ENCODE measurements around the gene SPHK1. TPM values are rescaled to one million over a fixed set of nuclear protein-coding genes. Genes with fewer than 3 reads are reported as not detected.

The SPHK1 gene
- total and polyA plus RNA-seq, 7 donors = 5.4 to 9.7 (median 7.6) TPM

GRCh38 chr17:76410328-76410965 lies 26.0 kb downstream of the SPHK1 start:
- intact Hi-C loops (cut with DNase I) = loop anchor here (5.0 kb wide), 1 partner anchor 42 kb away; the partner anchor contains the start of gene UBE2O
- peaks cover 0 to 9% (median 0%) of the 10 kb centered on the region in 4 donors for H3K36me3 ChIP-seq
- peaks cover 0 to 27% (median 20%) of the 10 kb centered on the region in 4 donors for H3K4me1 ChIP-seq
- 93 to 95% methylated on average over 15 of the region's 15 CpGs for WGBS, 2 donors
- no peaks in the 10 kb centered on the region for H3K27me3 ChIP-seq
- H3K27ac ChIP-seq = no peak overlapping the region
- H3K9me3 ChIP-seq = no peaks in the 10 kb centered on the region
- no peak overlapping the region for H3K4me3 ChIP-seq
- TF ChIP-seq CTCF (IDR thresholded peaks at IDR 0.05) (no peak), POLR2A (IDR thresholded peaks at IDR 0.05) (no peak), POLR2AphosphoS5 (IDR thresholded peaks at IDR 0.05) (no peak), EP300 (IDR thresholded peaks at IDR 0.05) (no peak)
- DNase-seq = no peak

- TF ChIP-seq POLR2A (IDR thresholded peaks at IDR 0.05) = no peak
- TF ChIP-seq CTCF (IDR thresholded peaks at IDR 0.05) = no peak
- TF ChIP-seq EP300 (IDR thresholded peaks at IDR 0.05) = no peak
- no peak for TF ChIP-seq POLR2AphosphoS5 (IDR thresholded peaks at IDR 0.05)
- DNase-seq = no peak
- intact Hi-C loops (cut with DNase I) = loop anchor here (5.0 kb wide), 1 partner anchor 41 kb away; the partner anchor contains the start of gene UBE2O
- H3K27ac ChIP-seq = no peak overlapping the region
- H3K27me3 ChIP-seq = no peaks in the 10 kb centered on the region
- no peak overlapping the region for H3K4me3 ChIP-seq
- H3K4me1 ChIP-seq = peaks cover 0 to 19% (median 16%) of the 10 kb centered on the region in 4 donors
- WGBS, 2 donors = 95 to 97% methylated on average over 5 of the region's 5 CpGs
- peaks cover 0 to 9% (median 0%) of the 10 kb centered on the region in 4 donors for H3K36me3 ChIP-seq
- no peaks in the 10 kb centered on the region for H3K9me3 ChIP-seq
These were observed 26.8 kb downstream of the SPHK1 start for GRCh38 chr17:76411247-76411646.

- DNase-seq = peak; percentile 86
- Histone ChIP-seq H3K9me3 (no peaks in the 10 kb centered on the region), H3K36me3 (peaks cover 0 to 9% (median 0%) of the 10 kb centered on the region in 4 donors), H3K4me1 (peaks cover 0 to 21% (median 17%) of the 10 kb centered on the region in 4 donors), H3K27me3 (no peaks in the 10 kb centered on the region), H3K4me3 (no peak overlapping the region), H3K27ac (peak overlapping the region in 2 of 4 donors; percentile 13 to 32)
- WGBS, 2 donors = 65 to 66% methylated on average over 21 of the region's 21 CpGs
- intact Hi-C loops (cut with DNase I) = loop anchor here (5.0 kb wide), 1 partner anchor 38 kb away; the partner anchor contains the start of gene UBE2O
- TF ChIP-seq CTCF (IDR thresholded peaks at IDR 0.05) = no peak
- peak in 1 of 4 donors; percentile 10 for TF ChIP-seq POLR2AphosphoS5 (IDR thresholded peaks at IDR 0.05)
These were observed 30.2 kb downstream of the SPHK1 start for GRCh38 chr17:76414334-76415295.

- Histone ChIP-seq H3K27ac (no peak overlapping the region), H3K4me1 (peaks cover 0 to 33% (median 28%) of the 10 kb centered on the region in 4 donors), H3K36me3 (no peaks in the 10 kb centered on the region), H3K4me3 (no peak overlapping the region), H3K9me3 (no peaks in the 10 kb centered on the region), H3K27me3 (no peaks in the 10 kb centered on the region)
- DNase-seq = no peak
- intact Hi-C loops (cut with DNase I) = no loop called here
- 84 to 92% methylated on average over 15 of the region's 15 CpGs for WGBS, 2 donors
- TF ChIP-seq POLR2A (IDR thresholded peaks at IDR 0.05) (no peak), CTCF (IDR thresholded peaks at IDR 0.05) (no peak), POLR2AphosphoS5 (IDR thresholded peaks at IDR 0.05) (no peak), EP300 (IDR thresholded peaks at IDR 0.05) (no peak)
These were observed 31.4 kb downstream of the SPHK1 start for GRCh38 chr17:76415786-76416185.

Measured in sigmoid colon (tissue), 7 donors.